CD14-positive monocyte (primary cell): Measurements from ENCODE around the gene CCDC138. TPM values are rescaled to one million over a fixed set of nuclear protein-coding genes. Genes with fewer than 3 reads are reported as not detected.
A peak's percentile ranks its signal among the peaks of the same experiment; 100 is the strongest.

Experiments
- DNase-seq, 3 donors: peaks; one replicate each; pipeline ENCODE4 v3.0.0-alpha.2; 2011 to 2022
- H2AFZ ChIP-seq: 2 replicates; pipeline ENCODE4 v1.6.0; 2012; ENCODE audit warnings: mild to moderate bottlenecking, low read depth, low read length, inconsistent platforms; ENCODE audit not compliant: insufficient read depth, poor library complexity, severe bottlenecking
- H3K27ac ChIP-seq, 2 donors: 1 replicate in 1 of 2; 2 replicates in 1 of 2; pipeline ENCODE4 v1.5.1; 2012 to 2013; ENCODE audit warnings: low read length in 2 of 2, control low read depth in 1 of 2, inconsistent platforms in 1 of 2, low read depth in 1 of 2, mild to moderate bottlenecking in 1 of 2
- H3K27me3 ChIP-seq, 2 donors: one replicate each; pipeline versions ENCODE4 v1.6.0 to v1.6.1; 2011 to 2013; ENCODE audit warnings: low read length in 2 of 2; ENCODE audit not compliant: control insufficient read depth in 2 of 2, insufficient read depth in 2 of 2
- H3K36me3 ChIP-seq, 2 donors: replicated peaks in 1 of 2; 1 replicate in 1 of 2; 2 replicates in 1 of 2; pipeline versions ENCODE4 v1.5.1 to v1.6.1; 2012 to 2013; ENCODE audit warnings: low read length in 2 of 2, control low read depth in 1 of 2, inconsistent platforms in 1 of 2, mild to moderate bottlenecking in 1 of 2; ENCODE audit not compliant: insufficient read depth in 2 of 2, control insufficient read depth in 1 of 2
- H3K4me1 ChIP-seq, 2 donors: 1 replicate in 1 of 2; 2 replicates in 1 of 2; pipeline versions ENCODE4 v1.5.1 to v1.6.1; 2012 to 2013; ENCODE audit warnings: low read length in 2 of 2, control low read depth in 1 of 2, inconsistent platforms in 1 of 2, mild to moderate bottlenecking in 1 of 2, moderate library complexity in 1 of 2; ENCODE audit not compliant: insufficient read depth in 2 of 2, control insufficient read depth in 1 of 2
- H3K4me2 ChIP-seq: replicated peaks from 2 replicates; pipeline ENCODE3; 2012; ENCODE audit warnings: low read length, moderate library complexity, mild to moderate bottlenecking; ENCODE audit not compliant: poor library complexity, severe bottlenecking; ENCODE audit errors: extremely low read depth
- H3K4me3 ChIP-seq, 3 experiments: fragments of 200-600 bp in 1 of 3; sonication (generic) in 1 of 3; replicated peaks in 1 of 3; 1 replicate in 2 of 3; 2 replicates in 1 of 3; pipeline ENCODE4 v1.5.1; 2011 to 2013; ENCODE audit warnings: low read length in 3 of 3, mild to moderate bottlenecking in 3 of 3, control low read depth in 2 of 3, low read depth in 2 of 3, inconsistent platforms in 1 of 3, moderate library complexity in 1 of 3
- H3K79me2 ChIP-seq: 2 replicates; pipeline ENCODE4 v1.6.0; 2012; ENCODE audit warnings: mild to moderate bottlenecking, control low read depth, inconsistent platforms, low read length, moderate library complexity; ENCODE audit not compliant: insufficient read depth
- H3K9ac ChIP-seq: 2 replicates; pipeline ENCODE4 v1.6.0; 2017; ENCODE audit warnings: low read length, mild to moderate bottlenecking; ENCODE audit not compliant: insufficient read depth, poor library complexity, severe bottlenecking
- H3K9me3 ChIP-seq, 2 donors: replicated peaks in 1 of 2; 1 replicate in 1 of 2; 2 replicates in 1 of 2; pipeline versions ENCODE4 v1.5.1 to v1.6.1; 2012 to 2013; ENCODE audit warnings: low read length in 2 of 2, control low read depth in 1 of 2; ENCODE audit not compliant: control insufficient read depth in 1 of 2, insufficient read depth in 1 of 2
- H4K20me1 ChIP-seq: 2 replicates; pipeline ENCODE4 v1.6.0; 2012; ENCODE audit warnings: mild to moderate bottlenecking, low read length, control low read depth, moderate library complexity; ENCODE audit not compliant: insufficient read depth
- H3K27ac Mint-ChIP-seq, 7 donors: one replicate each; pipeline ENCODE4 v1.8.0; 2020; ENCODE audit warnings: mild to moderate bottlenecking in 7 of 7, mixed read lengths in 7 of 7, moderate library complexity in 6 of 7, inconsistent platforms in 2 of 7
- H3K27me3 Mint-ChIP-seq, 3 donors: one replicate each; pipeline ENCODE4 v1.8.0; 2021 to 2022; ENCODE audit warnings: low read depth in 3 of 3, mild to moderate bottlenecking in 3 of 3, mixed read lengths in 3 of 3, moderate library complexity in 3 of 3, inconsistent platforms in 1 of 3
- H3K36me3 Mint-ChIP-seq, 2 donors: one replicate each; pipeline ENCODE4 v1.8.0; 2020; ENCODE audit warnings: mixed read lengths in 2 of 2, inconsistent platforms in 1 of 2, mild to moderate bottlenecking in 1 of 2
- H3K4me1 Mint-ChIP-seq: one replicate; pipeline ENCODE4 v1.8.0; 2020; ENCODE audit warnings: mild to moderate bottlenecking, mixed read lengths
- H3K4me3 Mint-ChIP-seq, 2 donors: one replicate each; pipeline ENCODE4 v1.8.0; 2020; ENCODE audit warnings: mild to moderate bottlenecking in 2 of 2, mixed read lengths in 2 of 2, moderate library complexity in 1 of 2
- H3K9me3 Mint-ChIP-seq, 7 donors: one replicate each; pipeline ENCODE4 v1.8.0; 2020 to 2022; ENCODE audit warnings: mixed read lengths in 7 of 7, mild to moderate bottlenecking in 6 of 7, moderate library complexity in 6 of 7, inconsistent platforms in 2 of 7
- CTCF ChIP-seq: fragments of 200-600 bp; IDR thresholded peaks from one replicate; pipeline ENCODE4 v1.8.0; 2022; ENCODE audit warnings: antibody characterized with exemption, mild to moderate bottlenecking
- WGBS: methylation state at CpG from one replicate; pipeline ENCODE4 v1.1.5; 2013; ENCODE audit warnings: missing lambda C conversion rate; ENCODE audit not compliant: insufficient coverage; 5-methylcytosine and 5-hydroxymethylcytosine counted together
- intact Hi-C, 2 donors: fragments of 100-400 bp; cut with micrococcal nuclease; formaldehyde crosslinking; loops; one replicate each; pipeline versions ENCODE4 v1.15.0 to v1.15.1; 2023
- polyA plus RNA-seq, 3 donors: library from polyadenylated mRNA; depleted of rRNA in 1 of 3; unstranded in 2 of 3; stranded (reverse) in 1 of 3; fragments of 300-500 nt in 2 of 3; fragments of >200 nt in 1 of 3; fragmentation: Illumina TruSeq in 2 of 3; gene quantifications; 1 replicate in 2 of 3; 2 replicates in 1 of 3; pipeline ENCODE4 v1.2.3, GENCODE V29; 2012 to 2021

Gene CCDC138
- polyA plus RNA-seq, 3 donors = 0.54 to 0.72 (median 0.67) TPM

GRCh38 chr2:108805032-108805431, 18.5 kb downstream of the CCDC138 start:
- intact Hi-C loops = no loop called here
- Histone ChIP-seq H4K20me1 (no peaks in the 10 kb centered on the region), H3K4me1 (no peaks in the 10 kb centered on the region), H3K4me3 (no peak overlapping the region), H3K27me3 (no peaks in the 10 kb centered on the region), H3K36me3 (peaks cover 4 to 31% of the 10 kb centered on the region in 2 donors), H2AFZ (no peak overlapping the region), H3K27ac (no peak overlapping the region), H3K9me3 (peaks cover 6 to 17% of the 10 kb centered on the region in 2 donors), H3K9ac (no peak overlapping the region), H3K79me2 (no peaks in the 10 kb centered on the region), H3K4me2 (no peak overlapping the region)
- Mint-ChIP-seq H3K4me1 (no peaks in the 10 kb centered on the region), H3K9me3 (peaks cover 8 to 19% (median 16%) of the 10 kb centered on the region in 7 donors), H3K36me3 (peaks cover 28 to 47% of the 10 kb centered on the region in 2 donors), H3K27ac (no peak overlapping the region), H3K4me3 (no peak overlapping the region), H3K27me3 (no peaks in the 10 kb centered on the region)
- DNase-seq = no peak
- TF ChIP-seq CTCF = no peak
- no CpG with 5 or more reads among the region's 1 CpG for WGBS

- no peak for TF ChIP-seq CTCF
- Histone ChIP-seq H2AFZ (no peak overlapping the region), H4K20me1 (no peaks in the 10 kb centered on the region), H3K9ac (no peak overlapping the region), H3K4me3 (no peak overlapping the region), H3K9me3 (peaks cover 6 to 20% of the 10 kb centered on the region in 2 donors), H3K36me3 (peaks cover 4 to 32% of the 10 kb centered on the region in 2 donors), H3K4me2 (no peak overlapping the region), H3K4me1 (no peaks in the 10 kb centered on the region), H3K27me3 (no peaks in the 10 kb centered on the region), H3K79me2 (no peaks in the 10 kb centered on the region), H3K27ac (no peak overlapping the region)
- Mint-ChIP-seq H3K36me3 (peaks cover 33 to 49% of the 10 kb centered on the region in 2 donors), H3K27ac (peak overlapping the region in 1 of 7 donors; percentile 35), H3K4me1 (no peaks in the 10 kb centered on the region), H3K4me3 (no peak overlapping the region), H3K27me3 (no peaks in the 10 kb centered on the region), H3K9me3 (peaks cover 13 to 24% (median 21%) of the 10 kb centered on the region in 7 donors)
- intact Hi-C loops = no loop called here
- DNase-seq = no peak
- no CpG with 5 or more reads among the region's 1 CpG for WGBS
These were observed 19.2 kb downstream of the CCDC138 start for GRCh38 chr2:108805782-108806181.
